GM23338 (cell line): Measurements from ENCODE around the gene DR1. TPM values are rescaled to one million over a fixed set of nuclear protein-coding genes. Genes with fewer than 3 reads are reported as not detected.
A peak's percentile ranks its signal among the peaks of the same experiment; 100 is the strongest.

Source experiments
- ATAC-seq: fragments of 200-7000 bp; cut with Tn5 transposase; 3 replicates; pipeline ENCODE4 v1.9.1; 2020
- DNase-seq: peaks from one replicate; pipeline ENCODE4 v3.0.0-alpha.2; 2015; ENCODE audit warnings: low spot score
- H2AFZ ChIP-seq: fragments of 200-600 bp; sonication (generic); 2 replicates; pipeline ENCODE4 v1.8.0; 2016; ENCODE audit warnings: antibody characterized with exemption, mild to moderate bottlenecking, moderate library complexity
- H3F3A ChIP-seq: fragments of 200-600 bp; sonication (generic); replicated peaks from 2 replicates; pipeline ENCODE4 v1.8.0; 2017; ENCODE audit warnings: antibody characterized with exemption, mixed run types, low read depth
- H3K27ac ChIP-seq: fragments of 200-600 bp; sonication (generic); 2 replicates; pipeline ENCODE4 v1.6.1; 2016; ENCODE audit warnings: low read depth
- H3K27me3 ChIP-seq: fragments of 200-600 bp; sonication (generic); 2 replicates; pipeline ENCODE4 v1.8.0; 2016; ENCODE audit warnings: mild to moderate bottlenecking, mixed run types, moderate library complexity; ENCODE audit not compliant: insufficient read depth
- H3K36me3 ChIP-seq: fragments of 200-600 bp; sonication (generic); 2 replicates; pipeline ENCODE4 v1.8.0; 2016; ENCODE audit warnings: mild to moderate bottlenecking; ENCODE audit not compliant: insufficient read depth
- H3K4me1 ChIP-seq: fragments of 200-600 bp; sonication (generic); 2 replicates; pipeline ENCODE4 v1.8.0; 2016; ENCODE audit warnings: mild to moderate bottlenecking, moderate library complexity; ENCODE audit not compliant: insufficient read depth
- H3K4me2 ChIP-seq: fragments of 200-600 bp; sonication (generic); 2 replicates; pipeline ENCODE4 v1.7.1; 2017; ENCODE audit warnings: mixed run types
- H3K4me3 ChIP-seq: fragments of 200-600 bp; sonication (generic); 2 replicates; pipeline ENCODE4 v1.6.1; 2016; ENCODE audit warnings: mixed run types
- H3K79me2 ChIP-seq: fragments of 200-600 bp; sonication (generic); replicated peaks from 2 replicates; pipeline ENCODE4 v1.8.0; 2017; ENCODE audit warnings: mild to moderate bottlenecking; ENCODE audit not compliant: insufficient read depth
- H3K9me2 ChIP-seq: fragments of 200-600 bp; sonication (generic); 2 replicates; pipeline ENCODE4 v1.8.0; 2017; ENCODE audit not compliant: insufficient read depth
- H4K20me1 ChIP-seq: fragments of 200-600 bp; sonication (generic); replicated peaks from 2 replicates; pipeline ENCODE4 v1.8.0; 2017; ENCODE audit warnings: mild to moderate bottlenecking; ENCODE audit not compliant: insufficient read depth
- H3K27ac Mint-ChIP-seq: 2 replicates; pipeline ENCODE4 v1.8.0; 2020; ENCODE audit warnings: inconsistent platforms, mild to moderate bottlenecking, moderate library complexity, mixed read lengths
- H3K27me3 Mint-ChIP-seq: 3 replicates; pipeline ENCODE4 v1.8.0; 2022; ENCODE audit warnings: low read depth, mild to moderate bottlenecking, moderate library complexity, mixed read lengths, inconsistent platforms; ENCODE audit not compliant: insufficient read depth, poor library complexity
- H3K36me3 Mint-ChIP-seq: 3 replicates; pipeline ENCODE4 v1.8.0; 2021; ENCODE audit warnings: low read depth, mild to moderate bottlenecking, inconsistent platforms, moderate library complexity, mixed read lengths
- H3K4me1 Mint-ChIP-seq: 3 replicates; pipeline ENCODE4 v1.8.0; 2020; ENCODE audit warnings: mild to moderate bottlenecking, inconsistent platforms, mixed read lengths
- H3K4me3 Mint-ChIP-seq: 3 replicates; pipeline ENCODE4 v1.8.0; 2021; ENCODE audit warnings: moderate library complexity, mild to moderate bottlenecking, inconsistent platforms, mixed read lengths
- H3K9me3 Mint-ChIP-seq: 3 replicates; pipeline ENCODE4 v1.8.0; 2020; ENCODE audit warnings: moderate library complexity, mild to moderate bottlenecking, inconsistent platforms, mixed read lengths
- CREB1 ChIP-seq: fragments of 250-450 bp; sonication (Bioruptor Pico); IDR thresholded peaks from 2 replicates; pipeline ENCODE4 v1.5.0; 2020; ENCODE audit warnings: low read depth, mild to moderate bottlenecking, moderate library complexity
- CTCF ChIP-seq, 2 experiments: fragments of 200-600 bp in 1 of 2; sonication (generic) in 1 of 2; conservative IDR thresholded peaks; 2 replicates each; pipeline versions ENCODE4 v1.5.1 to v1.6.1; 2016 to 2017; ENCODE audit warnings: antibody characterized with exemption in 2 of 2, low read depth in 2 of 2, mild to moderate bottlenecking in 2 of 2, moderate library complexity in 1 of 2
- EZH2phosphoT487 ChIP-seq: fragments of 200-600 bp; sonication (generic); IDR thresholded peaks from one replicate; pipeline ENCODE4 v1.8.1; 2018; ENCODE audit warnings: antibody characterized with exemption; ENCODE audit not compliant: unreplicated experiment
- STAT1 ChIP-seq: IDR thresholded peaks from one replicate; pipeline ENCODE4 v1.6.1; 2016; ENCODE audit warnings: antibody characterized with exemption; ENCODE audit not compliant: unreplicated experiment
- ZNF114 ChIP-seq: fragments of 250-450 bp; sonication (Bioruptor Pico); IDR thresholded peaks from 2 replicates; pipeline ENCODE4 v1.5.0; 2020; ENCODE audit warnings: mild to moderate bottlenecking, moderate library complexity
- ZNF331 ChIP-seq: fragments of 250-450 bp; sonication (Bioruptor Pico); IDR thresholded peaks from 2 replicates; pipeline ENCODE4 v1.5.0; 2020; ENCODE audit warnings: low read depth, mild to moderate bottlenecking, moderate library complexity
- ZNF462 ChIP-seq: fragments of 250-450 bp; sonication (Bioruptor Pico); IDR thresholded peaks from 2 replicates; pipeline ENCODE4 v1.5.0; 2020; ENCODE audit warnings: mild to moderate bottlenecking, moderate library complexity
- polyA plus RNA-seq: library from polyadenylated mRNA; unstranded; fragments of >200 nt; fragmentation: Nextera tagmentation; extraction: Ambion mirVana; gene quantifications from 2 replicates; pipeline ENCODE4 v1.2.1, GENCODE V29; 2016
- total RNA-seq: library from RNA; depleted of rRNA; stranded (reverse); fragments of >200 nt; shearing (Covaris generic); gene quantifications from 2 replicates; pipeline ENCODE4 v1.2.3, GENCODE V29; 2014

Gene DR1
- total and polyA plus RNA-seq, 2 experiments from 2014 or later = 20.9 to 61.2 TPM

- H3K4me1 Mint-ChIP-seq = peaks cover 15% of the 10 kb centered on the region; the same call in 2 of the 3 replicates
- no peak overlapping the region for H3K27ac Mint-ChIP-seq
- no peaks in the 10 kb centered on the region for H3K9me2 ChIP-seq
- no peaks in the 10 kb centered on the region for H3K79me2 ChIP-seq
- H3K9me3 Mint-ChIP-seq = no peaks in the 10 kb centered on the region
- peaks cover 17% of the 10 kb centered on the region for H3K4me1 ChIP-seq
- TF ChIP-seq ZNF462 = no peak
- TF ChIP-seq CTCF (conservative IDR thresholded peaks at IDR 0.05; ENCODE audit: low read depth in 2 of 2) = peak; percentile 89 to 99
- H3K27me3 Mint-ChIP-seq = peaks cover 1% of the 10 kb centered on the region
- H4K20me1 ChIP-seq = no peaks in the 10 kb centered on the region
- H3K4me3 Mint-ChIP-seq = no peak overlapping the region
- no peak overlapping the region for H2AFZ ChIP-seq
- ATAC-seq = peak; percentile 65
- no peaks in the 10 kb centered on the region for H3F3A ChIP-seq
- no peak overlapping the region for H3K27ac ChIP-seq
- H3K36me3 ChIP-seq = no peaks in the 10 kb centered on the region
- no peak overlapping the region for H3K4me2 ChIP-seq
- H3K27me3 ChIP-seq = no peaks in the 10 kb centered on the region
- DNase-seq = peak; percentile 89
- H3K4me3 ChIP-seq = no peak overlapping the region
- no peaks in the 10 kb centered on the region for H3K36me3 Mint-ChIP-seq
Measured at GRCh38 chr1:93304716-93305138, 41.0 kb upstream of the DR1 start.

- no peak overlapping the region for H3K27ac Mint-ChIP-seq
- TF ChIP-seq CREB1 (CRISPR knock-in tag) (no peak), STAT1 (no peak), EZH2phosphoT487 (no peak), ZNF331 (CRISPR knock-in tag) (no peak), ZNF114 (CRISPR knock-in tag) (no peak)
Measured at GRCh38 chr1:93306920-93307319, 38.8 kb upstream of the DR1 start.

More at GRCh38 chr1:93306920-93307319, 38.8 kb upstream of the DR1 start:
- Histone ChIP-seq H3K4me3 (no peak overlapping the region), H3K27ac (no peak overlapping the region), H3K4me1 (peaks cover 10% of the 10 kb centered on the region; the same call in 1 of the 2 replicates), H3K27me3 (no peaks in the 10 kb centered on the region), H2AFZ (no peak overlapping the region), H4K20me1 (no peaks in the 10 kb centered on the region), H3K4me2 (no peak overlapping the region), H3F3A (no peaks in the 10 kb centered on the region), H3K36me3 (no peaks in the 10 kb centered on the region), H3K79me2 (no peaks in the 10 kb centered on the region), H3K9me2 (no peaks in the 10 kb centered on the region)
- no peaks in the 10 kb centered on the region for H3K36me3 Mint-ChIP-seq
- ATAC-seq = no peak
- peaks cover 11% of the 10 kb centered on the region; the same call in 2 of the 3 replicates for H3K4me1 Mint-ChIP-seq
- no peak overlapping the region for H3K4me3 Mint-ChIP-seq
- H3K9me3 Mint-ChIP-seq = no peaks in the 10 kb centered on the region
- H3K27me3 Mint-ChIP-seq = peaks cover 1% of the 10 kb centered on the region
- DNase-seq = no peak
